GM12872 (cell line): ENCODE data around the gene BRCC3.

Experiments
- TF ChIP-seq, protein P1 (sequence below): IDR thresholded peaks from 3 replicates; pipeline ENCODE4 v1.5.1; 2011; ENCODE audit warnings: low read depth, mild to moderate bottlenecking, low read length, moderate library complexity; ENCODE audit not compliant: insufficient read depth

The BRCC3 gene

DNA sequence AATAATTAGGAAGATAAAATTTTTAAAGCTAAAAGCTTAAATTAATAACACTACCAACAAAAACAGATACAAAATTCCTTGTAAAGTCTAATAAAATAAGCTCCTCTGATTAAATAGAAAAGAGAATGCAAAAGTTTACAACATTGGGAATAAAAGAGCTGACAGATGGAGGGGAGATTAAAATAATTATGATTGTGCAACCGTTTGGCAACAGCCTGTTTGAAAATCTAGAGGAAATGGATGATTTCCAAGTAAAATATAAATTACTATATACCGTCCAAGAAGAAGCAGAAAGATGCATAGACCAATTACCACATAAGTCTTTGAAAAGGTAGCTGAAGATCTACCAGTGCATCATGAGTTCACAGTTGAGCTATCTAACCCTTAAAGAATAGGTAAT is 98.6 kb downstream of the BRCC3 start:
- TF ChIP-seq, protein P1, sequence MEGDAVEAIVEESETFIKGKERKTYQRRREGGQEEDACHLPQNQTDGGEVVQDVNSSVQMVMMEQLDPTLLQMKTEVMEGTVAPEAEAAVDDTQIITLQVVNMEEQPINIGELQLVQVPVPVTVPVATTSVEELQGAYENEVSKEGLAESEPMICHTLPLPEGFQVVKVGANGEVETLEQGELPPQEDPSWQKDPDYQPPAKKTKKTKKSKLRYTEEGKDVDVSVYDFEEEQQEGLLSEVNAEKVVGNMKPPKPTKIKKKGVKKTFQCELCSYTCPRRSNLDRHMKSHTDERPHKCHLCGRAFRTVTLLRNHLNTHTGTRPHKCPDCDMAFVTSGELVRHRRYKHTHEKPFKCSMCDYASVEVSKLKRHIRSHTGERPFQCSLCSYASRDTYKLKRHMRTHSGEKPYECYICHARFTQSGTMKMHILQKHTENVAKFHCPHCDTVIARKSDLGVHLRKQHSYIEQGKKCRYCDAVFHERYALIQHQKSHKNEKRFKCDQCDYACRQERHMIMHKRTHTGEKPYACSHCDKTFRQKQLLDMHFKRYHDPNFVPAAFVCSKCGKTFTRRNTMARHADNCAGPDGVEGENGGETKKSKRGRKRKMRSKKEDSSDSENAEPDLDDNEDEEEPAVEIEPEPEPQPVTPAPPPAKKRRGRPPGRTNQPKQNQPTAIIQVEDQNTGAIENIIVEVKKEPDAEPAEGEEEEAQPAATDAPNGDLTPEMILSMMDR = no peak
